HepG2 (cell line): ENCODE data around the gene KCTD13. TPM values are rescaled to one million over a fixed set of nuclear protein-coding genes. Genes with fewer than 3 reads are reported as not detected.

Source experiments
- ATF4 ChIP-seq, 2 experiments: fragments of 450-650 bp in 1 of 2; sonication (generic) in 1 of 2; formaldehyde crosslinking; IDR thresholded peaks; 2 replicates each; pipeline versions ENCODE4 v1.5.0 to v1.8.0; 2020 to 2022; ENCODE audit warnings: mild to moderate bottlenecking in 1 of 2, missing genetic modification reagents in 1 of 2
- FOXK2 ChIP-seq: fragments of 450-650 bp; IDR thresholded peaks from 2 replicates; pipeline ENCODE4 v1.6.1; 2016
- FOXP4 ChIP-seq: sonication (generic); formaldehyde crosslinking; IDR thresholded peaks from 2 replicates; pipeline ENCODE4 v1.4.0; 2020; ENCODE audit warnings: missing genetic modification reagents
- HMG20A ChIP-seq: IDR thresholded peaks from 2 replicates; pipeline ENCODE4 v1.6.1; 2016; ENCODE audit warnings: borderline replicate concordance
- HMGXB3 ChIP-seq: sonication (generic); formaldehyde crosslinking; IDR thresholded peaks from 2 replicates; pipeline ENCODE4 v1.4.0; 2020; ENCODE audit warnings: missing genetic modification reagents, borderline replicate concordance
- IRF1 ChIP-seq: sonication (generic); formaldehyde crosslinking; IDR thresholded peaks from 2 replicates; pipeline ENCODE4 v1.4.0; 2020; ENCODE audit warnings: low read depth, mild to moderate bottlenecking, missing genetic modification reagents
- MED1 ChIP-seq: sonication (generic); formaldehyde crosslinking; IDR thresholded peaks from 2 replicates; pipeline ENCODE4 v1.4.0; 2020; ENCODE audit warnings: missing genetic modification reagents
- MIER2 ChIP-seq: IDR thresholded peaks from 2 replicates; pipeline ENCODE4 v1.6.1; 2016; ENCODE audit warnings: missing biosample characterization, missing genetic modification reagents
- NR1H2 ChIP-seq: sonication (generic); formaldehyde crosslinking; IDR thresholded peaks from 2 replicates; pipeline ENCODE4 v1.8.1; 2022; ENCODE audit warnings: low read depth, missing genetic modification reagents, borderline replicate concordance
- PHF5A ChIP-seq: IDR thresholded peaks from one replicate; pipeline ENCODE4 v1.6.1; 2018; ENCODE audit warnings: low read depth, missing genetic modification reagents; ENCODE audit not compliant: unreplicated experiment
- POLR2AphosphoS5 ChIP-seq: IDR thresholded peaks from 2 replicates; pipeline ENCODE4 v1.6.1; 2012; ENCODE audit warnings: low read depth, low read length
- SKI ChIP-seq: fragments of 450-650 bp; IDR thresholded peaks from one replicate; pipeline ENCODE4 v1.6.1; 2018; ENCODE audit warnings: mild to moderate bottlenecking; ENCODE audit not compliant: partially characterized antibody
- TBL1XR1 ChIP-seq: fragments of 150-350 bp; IDR thresholded peaks from 2 replicates; pipeline ENCODE4 v1.6.1; 2014; ENCODE audit warnings: borderline replicate concordance, low read length; ENCODE audit not compliant: partially characterized antibody
- TBX3 ChIP-seq: fragments of 450-650 bp; IDR thresholded peaks from 2 replicates; pipeline ENCODE4 v1.6.1; 2017; ENCODE audit warnings: antibody characterized with exemption, mild to moderate bottlenecking, inconsistent platforms, borderline replicate concordance
- ZNF503 ChIP-seq: sonication (generic); formaldehyde crosslinking; IDR thresholded peaks from 2 replicates; pipeline ENCODE4 v1.4.0; 2020; ENCODE audit warnings: missing genetic modification reagents
- ZNF614 ChIP-seq: IDR thresholded peaks from 2 replicates; pipeline ENCODE4 v1.6.1; 2018; ENCODE audit warnings: missing biosample characterization, missing genetic modification reagents, inconsistent platforms, borderline replicate concordance
- ZNF788 ChIP-seq: sonication (generic); formaldehyde crosslinking; IDR thresholded peaks from 2 replicates; pipeline ENCODE4 v1.5.0; 2020; ENCODE audit warnings: mild to moderate bottlenecking, missing genetic modification reagents, borderline replicate concordance
- polyA plus RNA-seq, 8 experiments: library from polyadenylated mRNA; depleted of rRNA in 3 of 8; stranded (reverse) in 7 of 8; unstranded in 1 of 8; fragments of >200 nt; fragmentation: Illumina TruSeq in 4 of 8; extraction: Trizol in 4 of 8; gene quantifications; 2 replicates each; pipeline versions ENCODE4 v1.2.1 to v1.2.3, GENCODE V29; 2011 to 2016; ENCODE audit warnings: low read depth in 4 of 8, missing spikeins in 1 of 8, mixed read lengths in 1 of 8; ENCODE audit not compliant: insufficient read depth in 1 of 8
- total RNA-seq, 5 experiments: library from RNA; depleted of rRNA; stranded (reverse); fragments of >200 nt; fragmentation: Illumina TruSeq; extraction: Trizol; gene quantifications; 2 replicates each; pipeline ENCODE4 v1.2.3, GENCODE V29; 2016; ENCODE audit warnings: low read depth in 1 of 5

KCTD13 gene
- total and polyA plus RNA-seq, 2 of the 13 experiments (the other 11 are each of a cell fraction or from before 2014, with no cell fraction given), result 6.3 to 14.7 TPM

- TF ChIP-seq FOXP4 (CRISPR knock-in tag) (peak; percentile 46), ZNF788 (CRISPR knock-in tag) (peak; percentile 48; the same call in 1 of the 2 replicates), TBX3 (no peak), ATF4 (CRISPR knock-in tag; IDR thresholded peaks at IDR 0.05) (no peak), SKI (peak; percentile 54), POLR2AphosphoS5 (no peak), MED1 (CRISPR knock-in tag) (0 out of 2 replicates have a peak, but pooled peaks have one; percentile 34), IRF1 (no peak), MIER2 (0 out of 2 replicates have a peak, but pooled peaks have one; percentile 6), NR1H2 (CRISPR knock-in tag) (no peak), FOXK2 (no peak), HMGXB3 (0 out of 2 replicates have a peak, but pooled peaks have one; percentile 30), TBL1XR1 (no peak), PHF5A (CRISPR knock-in tag) (no peak), ZNF614 (0 out of 2 replicates have a peak, but pooled peaks have one; percentile 36), ZNF503 (CRISPR knock-in tag) (no peak), HMG20A (0 out of 2 replicates have a peak, but pooled peaks have one; percentile 41)
These were observed 18.1 kb upstream of the KCTD13 start (continued) for GRCh38 chr16:29943846-29944799.
